DOHH2 (cell line): ENCODE data around the gene S100A10.

Experiments used
- EZH2phosphoT487 ChIP-seq: fragments of 200-600 bp; sonication (generic); IDR thresholded peaks from 2 replicates; pipeline ENCODE4 v1.6.1; 2017; ENCODE audit warnings: borderline replicate concordance, mild to moderate bottlenecking, antibody characterized with exemption, low read length, moderate library complexity, mixed read lengths
- TF ChIP-seq, protein P1 (sequence below): fragments of 200-600 bp; sonication (generic); IDR thresholded peaks from one replicate; pipeline ENCODE4 v1.5.1; 2014; ENCODE audit warnings: antibody characterized with exemption, mild to moderate bottlenecking, low read depth, low read length; ENCODE audit not compliant: poor library complexity, severe bottlenecking

DNA sequence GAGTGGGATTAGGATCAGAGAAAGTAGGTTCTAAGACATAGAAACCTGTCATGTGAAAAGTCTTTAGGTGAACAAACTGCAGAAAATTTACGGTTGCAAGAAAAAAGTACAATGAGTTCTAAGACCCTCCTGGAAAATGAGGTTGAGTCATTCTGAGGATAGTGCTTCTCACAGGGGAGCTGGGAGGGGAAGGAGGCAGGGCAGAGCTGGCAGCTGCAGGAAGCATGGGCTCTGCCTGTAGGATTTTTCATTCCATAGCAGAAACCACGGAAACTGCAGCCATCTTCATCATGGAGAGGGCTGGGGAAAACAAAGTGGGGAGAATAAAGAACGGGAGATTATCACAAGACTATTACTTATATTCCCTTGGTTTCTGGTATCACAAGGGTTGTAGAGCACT, 58.5 kb downstream of the S100A10 start:
- TF ChIP-seq, protein P1, sequence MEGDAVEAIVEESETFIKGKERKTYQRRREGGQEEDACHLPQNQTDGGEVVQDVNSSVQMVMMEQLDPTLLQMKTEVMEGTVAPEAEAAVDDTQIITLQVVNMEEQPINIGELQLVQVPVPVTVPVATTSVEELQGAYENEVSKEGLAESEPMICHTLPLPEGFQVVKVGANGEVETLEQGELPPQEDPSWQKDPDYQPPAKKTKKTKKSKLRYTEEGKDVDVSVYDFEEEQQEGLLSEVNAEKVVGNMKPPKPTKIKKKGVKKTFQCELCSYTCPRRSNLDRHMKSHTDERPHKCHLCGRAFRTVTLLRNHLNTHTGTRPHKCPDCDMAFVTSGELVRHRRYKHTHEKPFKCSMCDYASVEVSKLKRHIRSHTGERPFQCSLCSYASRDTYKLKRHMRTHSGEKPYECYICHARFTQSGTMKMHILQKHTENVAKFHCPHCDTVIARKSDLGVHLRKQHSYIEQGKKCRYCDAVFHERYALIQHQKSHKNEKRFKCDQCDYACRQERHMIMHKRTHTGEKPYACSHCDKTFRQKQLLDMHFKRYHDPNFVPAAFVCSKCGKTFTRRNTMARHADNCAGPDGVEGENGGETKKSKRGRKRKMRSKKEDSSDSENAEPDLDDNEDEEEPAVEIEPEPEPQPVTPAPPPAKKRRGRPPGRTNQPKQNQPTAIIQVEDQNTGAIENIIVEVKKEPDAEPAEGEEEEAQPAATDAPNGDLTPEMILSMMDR, result no peak
- TF ChIP-seq EZH2phosphoT487, result no peak
